Measurements from ENCODE around the gene ARCN1. TPM values are rescaled to one million over a fixed set of nuclear protein-coding genes. Genes with fewer than 3 reads are reported as not detected.
"Not testable (repeated sequence)": the region's sequence is repeated elsewhere in the genome, so short reads cannot be mapped to it uniquely, and the experiment has no call there.

The ARCN1 gene
- total RNA-seq, 1 experiment from 2014 or later, result 122 TPM

GRCh38 chr11:118602331-118602730 is 30.1 kb downstream of the ARCN1 start:
- ChIA-PET POLR2A (ENCODE audit: unreplicated experiment) (no interaction called here), CTCF (interaction anchor here (0.6 kb wide), 1 partner anchor 54 kb away, joined by 3 read pairs; no protein-coding TSS in a partner anchor)
- peaks cover 34% of the 10 kb centered on the region for H3K36me3 ChIP-seq (ENCODE audit: low read depth, low read length)
- H3K4me3 ChIP-seq (ENCODE audit: low read length), result no peak overlapping the region
- no peak for DNase-seq
- H4K20me1 ChIP-seq (ENCODE audit: low read length), result no peaks in the 10 kb centered on the region
- no peak overlapping the region for H3K27ac ChIP-seq (ENCODE audit: low read length)
- H3K27me3 ChIP-seq (ENCODE audit: low read length), result no peaks in the 10 kb centered on the region
- TSS peak; percentile 43 for BruUV-seq (replicated peaks)
- H3K9me3 ChIP-seq (ENCODE audit: low read length), result no peaks in the 10 kb centered on the region
- ATAC-seq, result peak; percentile 13
- no peaks in the 10 kb centered on the region for H3F3A ChIP-seq (ENCODE audit: low read length, unreplicated experiment)
- no peaks in the 10 kb centered on the region for H3K79me2 ChIP-seq (ENCODE audit: low read length)
- TF ChIP-seq CTCF (conservative IDR thresholded peaks at IDR 0.05; ENCODE audit: low read depth, low read length) (no peak), EZH2 (IDR thresholded peaks at IDR 0.05; ENCODE audit: low read length, unreplicated experiment) (no peak)
- no peak overlapping the region for H3K9ac ChIP-seq (ENCODE audit: low read length)
- intact Hi-C loops (cut with micrococcal nuclease), result no loop called here
- no peaks in the 10 kb centered on the region for H3K4me1 ChIP-seq (ENCODE audit: insufficient read depth, low read length)
- no peaks in the 10 kb centered on the region for H3K9me2 ChIP-seq (replicated peaks; ENCODE audit: low read length)
- H3K4me2 ChIP-seq (ENCODE audit: low read length), result no peak overlapping the region
- H2AFZ ChIP-seq (ENCODE audit: low read length), result no peak overlapping the region

GRCh38 chr11:118603709-118604108 is 31.5 kb downstream of the ARCN1 start:
- H3K27me3 ChIP-seq (ENCODE audit: low read length); intact Hi-C loops (cut with micrococcal nuclease); H3K9me3 ChIP-seq (ENCODE audit: low read length); DNase-seq; BruUV-seq (replicated peaks); H3K9me2 ChIP-seq (replicated peaks; ENCODE audit: low read length); H3K9ac ChIP-seq (ENCODE audit: low read length); H3K4me2 ChIP-seq (ENCODE audit: low read length); H3K27ac ChIP-seq (ENCODE audit: low read length); H4K20me1 ChIP-seq (ENCODE audit: low read length); ATAC-seq; H3K4me1 ChIP-seq (ENCODE audit: insufficient read depth, low read length); H3F3A ChIP-seq (ENCODE audit: low read length, unreplicated experiment); H3K4me3 ChIP-seq (ENCODE audit: low read length); H3K79me2 ChIP-seq (ENCODE audit: low read length); CTCF ChIA-PET; H2AFZ ChIP-seq (ENCODE audit: low read length): not testable (repeated sequence)
- POLR2A ChIA-PET (ENCODE audit: unreplicated experiment), result interaction anchor here (0.7 kb wide), 1 partner anchor 19 kb away, joined by 20 read pairs; no protein-coding TSS in a partner anchor
- peaks cover 25% of the 10 kb centered on the region for H3K36me3 ChIP-seq (ENCODE audit: low read depth, low read length)

- ChIA-PET CTCF (no interaction called here), POLR2A (ENCODE audit: unreplicated experiment) (interaction anchor here (0.5 kb wide), 1 partner anchor 460 kb away, joined by 15 read pairs; no protein-coding TSS in a partner anchor)
- Histone ChIP-seq H3K79me2 (ENCODE audit: low read length) (no peaks in the 10 kb centered on the region), H3K27me3 (ENCODE audit: low read length) (no peaks in the 10 kb centered on the region), H3K4me2 (ENCODE audit: low read length) (no peak overlapping the region), H2AFZ (ENCODE audit: low read length) (no peak overlapping the region), H3K9ac (ENCODE audit: low read length) (no peak overlapping the region), H3K4me1 (ENCODE audit: insufficient read depth, low read length) (peaks cover 5% of the 10 kb centered on the region; the same call in 1 of the 2 replicates), H3K9me2 (replicated peaks; ENCODE audit: low read length) (no peaks in the 10 kb centered on the region), H3K27ac (ENCODE audit: low read length) (no peak overlapping the region), H3K9me3 (ENCODE audit: low read length) (no peaks in the 10 kb centered on the region), H3K36me3 (ENCODE audit: low read depth, low read length) (peaks cover 24% of the 10 kb centered on the region), H3K4me3 (ENCODE audit: low read length) (no peak overlapping the region), H4K20me1 (ENCODE audit: low read length) (no peaks in the 10 kb centered on the region), H3F3A (ENCODE audit: low read length, unreplicated experiment) (no peaks in the 10 kb centered on the region)
- ATAC-seq, result no peak
- TF ChIP-seq EZH2 (IDR thresholded peaks at IDR 0.05; ENCODE audit: low read length, unreplicated experiment) (no peak), CTCF (conservative IDR thresholded peaks at IDR 0.05; ENCODE audit: low read depth, low read length) (no peak), EZH2phosphoT487 (IDR thresholded peaks at IDR 0.05; ENCODE audit: borderline replicate concordance, low read length) (no peak)
- no peak for DNase-seq
- no TSS peak for BruUV-seq (replicated peaks)
- intact Hi-C loops (cut with micrococcal nuclease), result no loop called here
Measured at GRCh38 chr11:118604566-118604965, 32.4 kb downstream of the ARCN1 start.
